GM19438 (cell line): ENCODE data around the gene LEKR1.
"Not testable (repeated sequence)": the region's sequence is repeated elsewhere in the genome, so short reads cannot be mapped to it uniquely, and the experiment has no call there.

Source experiments
- ATAC-seq: cut with Tn5 transposase; IDR thresholded peaks from one replicate; pipeline ENCODE4 v1.9.1; 2021; ENCODE audit warnings: low read depth; ENCODE audit not compliant: unreplicated experiment

The LEKR1 gene

GRCh38 chr3:156826144-156826895 lies at the start of gene LEKR1:
LEKR1 (plus strand) TSS chr3:156826353; CDS start chr3:156829330, 2,977 bp downstream.
- ATAC-seq: peak; percentile 93

DNA sequence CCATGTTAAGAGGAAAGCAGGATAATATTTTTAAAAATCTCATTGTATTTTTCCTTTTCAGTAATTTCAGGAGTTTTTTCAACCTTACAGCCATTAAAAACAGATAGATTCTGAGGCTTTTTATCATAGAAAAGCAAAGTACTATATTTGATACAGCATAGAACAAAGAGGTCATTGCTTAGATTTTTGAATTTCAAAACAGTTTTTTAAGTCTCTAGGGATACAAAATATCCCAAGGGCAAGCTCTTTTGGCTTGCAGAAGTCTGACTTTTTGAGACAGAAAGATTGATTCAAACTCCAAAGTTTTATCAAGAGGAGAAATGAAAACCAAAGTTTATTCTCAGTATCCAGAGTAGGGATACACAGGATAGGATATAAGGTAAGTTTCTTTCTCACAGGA lies 49.3 kb upstream of the LEKR1 start:
- ATAC-seq: no peak

GRCh38 chr3:156781310-156782230 lies 44.6 kb upstream of the LEKR1 start:
- ATAC-seq: no peak

GRCh38 chr3:156782319-156782718 lies 43.8 kb upstream of the LEKR1 start:
- ATAC-seq: no peak

- no peak for ATAC-seq
These were observed 43.2 kb upstream of the LEKR1 start for GRCh38 chr3:156782921-156783320.

- ATAC-seq: no peak
These were observed 39.2 kb upstream of the LEKR1 start for GRCh38 chr3:156787001-156787400.

GRCh38 chr3:156787926-156788663 lies 38.1 kb upstream of the LEKR1 start:
- no peak for ATAC-seq

DNA sequence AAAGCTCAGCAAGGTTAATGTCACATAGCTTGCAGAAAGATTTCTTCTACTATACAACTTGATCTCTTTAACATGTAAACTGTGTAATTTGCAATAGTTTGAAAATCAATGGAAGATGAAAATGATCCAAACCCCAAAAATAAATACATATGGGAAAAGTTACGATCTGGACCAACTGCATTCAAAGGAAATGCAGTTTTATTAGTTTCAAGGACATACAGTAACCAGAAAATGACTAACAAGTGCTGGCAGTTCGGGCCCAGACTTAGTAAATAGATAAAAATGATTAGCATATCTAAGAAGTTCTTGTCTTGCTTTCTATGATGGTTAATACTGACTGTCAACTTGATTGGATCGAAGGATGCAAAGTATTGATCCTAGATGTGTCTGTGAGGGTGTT lies 37.3 kb upstream of the LEKR1 start:
- ATAC-seq: no peak

GRCh38 chr3:156790156-156790555 lies 36.0 kb upstream of the LEKR1 start:
- ATAC-seq: no peak

GRCh38 chr3:156792114-156792513 lies 34.0 kb upstream of the LEKR1 start:
- no peak for ATAC-seq

- ATAC-seq: no peak
These were observed 33.6 kb upstream of the LEKR1 start for GRCh38 chr3:156792536-156792935.

- no peak for ATAC-seq
These were observed 33.2 kb upstream of the LEKR1 start for GRCh38 chr3:156792945-156793344.

- ATAC-seq: no peak
These were observed 32.8 kb upstream of the LEKR1 start for GRCh38 chr3:156793400-156793799.

GRCh38 chr3:156793851-156794250 lies 32.3 kb upstream of the LEKR1 start:
- no peak for ATAC-seq

- ATAC-seq: no peak
These were observed 30.2 kb upstream of the LEKR1 start for GRCh38 chr3:156795890-156796481.

DNA sequence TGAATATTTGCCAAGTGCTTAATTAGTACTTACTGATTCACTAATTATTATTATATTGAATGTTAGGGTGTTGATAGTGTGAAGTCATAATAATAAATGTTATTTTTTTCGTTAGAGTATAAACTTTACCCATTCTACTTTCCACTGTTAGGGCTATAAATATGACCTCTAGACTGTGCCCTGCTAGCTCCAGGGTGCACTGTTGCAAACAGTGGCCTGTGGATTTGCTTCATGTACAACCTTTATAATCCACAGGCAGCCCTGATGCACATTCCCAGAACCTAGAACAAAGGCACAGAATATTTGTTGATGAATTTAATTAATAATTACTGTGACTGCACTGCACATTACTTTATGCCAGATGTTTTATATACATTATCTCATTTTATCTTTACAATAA lies 28.8 kb upstream of the LEKR1 start:
- no peak for ATAC-seq

DNA sequence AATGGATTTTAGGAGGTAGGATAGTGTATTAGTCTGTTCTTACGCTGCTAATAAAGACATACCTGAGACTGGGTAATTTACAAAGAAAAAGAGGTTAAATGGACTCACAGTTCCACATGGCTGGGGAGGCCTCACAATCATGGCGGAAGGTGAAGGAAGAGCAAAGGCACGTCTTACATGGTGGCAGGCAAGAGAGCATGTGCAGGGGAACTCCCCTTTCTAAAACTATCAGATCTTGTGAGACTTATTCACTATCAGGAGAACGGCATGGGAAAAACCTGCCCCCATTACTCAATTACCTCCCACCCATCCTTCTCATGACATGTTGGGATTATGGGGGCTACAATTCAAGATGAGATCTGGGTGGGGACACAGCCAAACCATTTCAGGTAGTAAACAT lies 25.9 kb upstream of the LEKR1 start:
- ATAC-seq: not testable (repeated sequence)

DNA sequence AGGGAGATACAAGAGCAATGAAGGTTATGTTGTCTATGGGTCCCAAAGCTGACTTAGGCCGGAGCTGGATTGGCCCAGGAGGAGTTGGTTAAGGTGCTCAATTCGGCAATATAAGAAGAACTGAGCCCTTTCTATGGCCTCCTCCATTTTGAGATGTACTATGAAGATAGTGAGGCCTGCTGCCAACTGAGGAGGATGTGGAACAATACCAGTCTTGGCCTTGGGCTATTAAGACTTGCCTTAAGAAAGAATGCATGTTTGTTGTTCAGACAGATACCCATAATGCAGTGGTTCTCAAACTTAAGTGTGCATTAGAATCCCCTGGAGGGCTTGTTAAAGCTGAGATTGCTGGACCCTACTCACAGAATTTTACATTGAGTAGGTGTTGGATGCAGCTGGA lies 24.4 kb upstream of the LEKR1 start:
- ATAC-seq: no peak

- no peak for ATAC-seq
These were observed 23.1 kb upstream of the LEKR1 start for GRCh38 chr3:156802821-156803606.
